GM19468 (cell line): Measurements from ENCODE around the gene NOTCH1.

ENCODE experiments used
- ATAC-seq: cut with Tn5 transposase; IDR thresholded peaks from one replicate; pipeline ENCODE4 v1.9.1; 2021; ENCODE audit warnings: mild to moderate bottlenecking, moderate library complexity, moderate number of reproducible peaks; ENCODE audit not compliant: unreplicated experiment; ENCODE audit errors: extremely low read depth

NOTCH1 gene

GRCh38 chr9:136536051-136536720 lies 9.7 kb downstream of the NOTCH1 start:
- no peak for ATAC-seq

- ATAC-seq: no peak
Measured at GRCh38 chr9:136535070-136535469, 10.8 kb downstream of the NOTCH1 start.

- no peak for ATAC-seq
Measured at GRCh38 chr9:136534366-136534765, 11.5 kb downstream of the NOTCH1 start.

- ATAC-seq: no peak
Measured at GRCh38 chr9:136533775-136534157, 12.1 kb downstream of the NOTCH1 start.

- ATAC-seq: no peak
Measured at GRCh38 chr9:136532799-136533774, 12.8 kb downstream of the NOTCH1 start.

GRCh38 chr9:136531904-136532798 lies 13.7 kb downstream of the NOTCH1 start:
- ATAC-seq: no peak

- ATAC-seq: no peak
Measured at GRCh38 chr9:136531186-136531903, 14.5 kb downstream of the NOTCH1 start.

GRCh38 chr9:136530461-136531089 lies 15.3 kb downstream of the NOTCH1 start:
- no peak for ATAC-seq

- ATAC-seq: no peak
Measured at GRCh38 chr9:136529516-136530460, 16.1 kb downstream of the NOTCH1 start.

- ATAC-seq: no peak
Measured at GRCh38 chr9:136528716-136529341, 17.0 kb downstream of the NOTCH1 start.

- ATAC-seq: no peak
Measured at GRCh38 chr9:136527721-136528710, 17.8 kb downstream of the NOTCH1 start.

GRCh38 chr9:136527131-136527530 lies 18.7 kb downstream of the NOTCH1 start:
- no peak for ATAC-seq

GRCh38 chr9:136526625-136527066 lies 19.2 kb downstream of the NOTCH1 start:
- no peak for ATAC-seq

- ATAC-seq: no peak
Measured at GRCh38 chr9:136525841-136526499, 19.9 kb downstream of the NOTCH1 start.

GRCh38 chr9:136525207-136525606 lies 20.6 kb downstream of the NOTCH1 start:
- no peak for ATAC-seq
